SK-N-SH (cell line): ENCODE measurements around the gene SPDYA.

Experiments
- CHD2 ChIP-seq: fragments of 150-350 bp; IDR thresholded peaks from 2 replicates; pipeline ENCODE4 v1.6.1; 2018; ENCODE audit warnings: low read length; ENCODE audit not compliant: partially characterized antibody
- CTCF ChIP-seq: fragments of 200-600 bp; sonication (generic); IDR thresholded peaks from 2 replicates; pipeline ENCODE4 v1.6.1; 2017; ENCODE audit warnings: antibody characterized with exemption, mild to moderate bottlenecking, moderate library complexity
- MAX ChIP-seq: IDR thresholded peaks from 2 replicates; pipeline ENCODE4 v1.4.0; 2012; ENCODE audit warnings: low read depth
- POLR2AphosphoS5 ChIP-seq: IDR thresholded peaks from 2 replicates; pipeline ENCODE4 v1.6.1; 2012; ENCODE audit warnings: low read depth, low read length
- SMC3 ChIP-seq: IDR thresholded peaks from 2 replicates; pipeline ENCODE4 v1.6.1; 2012; ENCODE audit warnings: low read depth, low read length, improper control_type of control experiment
- TF ChIP-seq, protein P1 (sequence below): fragments of 150-350 bp; IDR thresholded peaks from 2 replicates; pipeline ENCODE4 v1.6.1; 2017; ENCODE audit warnings: antibody characterized with exemption, low read length, low read depth, borderline replicate concordance

DNA sequence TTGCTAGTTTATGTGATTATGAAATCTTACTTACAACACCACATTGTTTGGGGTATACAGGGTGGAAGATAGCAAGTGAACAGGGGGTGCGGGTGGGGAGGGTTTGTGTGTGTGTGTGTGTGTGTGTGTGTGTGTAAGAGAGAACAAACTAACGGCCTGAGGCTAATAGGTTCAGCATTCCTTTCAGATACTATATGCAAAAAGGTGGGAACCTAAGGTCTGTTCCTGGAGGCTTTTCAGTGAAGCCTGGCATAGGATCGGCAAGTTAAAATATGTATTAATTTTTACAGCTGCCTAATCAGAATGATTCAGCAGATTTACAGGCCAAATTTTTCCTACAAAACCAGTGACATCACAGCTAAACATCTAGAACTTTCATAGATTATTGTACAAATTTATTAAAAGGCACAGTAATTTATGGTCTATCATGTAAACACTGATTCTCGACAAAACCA is 7.6 kb upstream of the SPDYA start:
- no peak for TF ChIP-seq MAX
- no peak for TF ChIP-seq CTCF
- no peak for TF ChIP-seq POLR2AphosphoS5
- TF ChIP-seq, protein P1, sequence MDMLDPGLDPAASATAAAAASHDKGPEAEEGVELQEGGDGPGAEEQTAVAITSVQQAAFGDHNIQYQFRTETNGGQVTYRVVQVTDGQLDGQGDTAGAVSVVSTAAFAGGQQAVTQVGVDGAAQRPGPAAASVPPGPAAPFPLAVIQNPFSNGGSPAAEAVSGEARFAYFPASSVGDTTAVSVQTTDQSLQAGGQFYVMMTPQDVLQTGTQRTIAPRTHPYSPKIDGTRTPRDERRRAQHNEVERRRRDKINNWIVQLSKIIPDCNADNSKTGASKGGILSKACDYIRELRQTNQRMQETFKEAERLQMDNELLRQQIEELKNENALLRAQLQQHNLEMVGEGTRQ = no peak
- no peak for TF ChIP-seq SMC3
- no peak for TF ChIP-seq CHD2
